Stimulated activated CD4-positive, alpha-beta T cell treated with anti-CD3 and anti-CD28 coated beads, TNF-alpha, amount 100 ng/mL, for 48 hours (primary cell): ENCODE measurements around the gene STXBP6.

ENCODE experiments used
- DNase-seq, 3 donors: peaks; one replicate each; pipeline ENCODE4 v3.0.0-alpha.2; 2020; ENCODE audit warnings: low read depth in 3 of 3

The STXBP6 gene

DNA sequence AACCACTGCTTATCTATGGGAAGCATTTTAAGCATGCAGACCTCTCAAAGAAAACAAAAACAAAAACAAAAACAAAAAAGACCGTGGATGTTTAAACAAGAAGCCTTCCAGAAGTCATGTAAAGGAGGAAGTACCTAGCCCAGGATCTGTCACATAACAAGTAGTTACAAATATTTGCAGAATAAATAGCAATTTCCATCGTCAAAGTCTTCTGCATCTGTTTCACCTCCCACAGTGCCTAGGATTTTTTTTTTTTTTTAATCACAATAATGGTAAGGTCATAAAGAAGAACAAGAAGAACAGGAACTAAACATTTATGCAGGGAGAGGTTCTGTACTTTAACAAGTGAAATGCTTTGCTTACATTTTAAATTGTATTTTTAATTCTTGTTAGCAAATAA, 2.4 kb upstream of the STXBP6 start:
- no peak for DNase-seq

DNA sequence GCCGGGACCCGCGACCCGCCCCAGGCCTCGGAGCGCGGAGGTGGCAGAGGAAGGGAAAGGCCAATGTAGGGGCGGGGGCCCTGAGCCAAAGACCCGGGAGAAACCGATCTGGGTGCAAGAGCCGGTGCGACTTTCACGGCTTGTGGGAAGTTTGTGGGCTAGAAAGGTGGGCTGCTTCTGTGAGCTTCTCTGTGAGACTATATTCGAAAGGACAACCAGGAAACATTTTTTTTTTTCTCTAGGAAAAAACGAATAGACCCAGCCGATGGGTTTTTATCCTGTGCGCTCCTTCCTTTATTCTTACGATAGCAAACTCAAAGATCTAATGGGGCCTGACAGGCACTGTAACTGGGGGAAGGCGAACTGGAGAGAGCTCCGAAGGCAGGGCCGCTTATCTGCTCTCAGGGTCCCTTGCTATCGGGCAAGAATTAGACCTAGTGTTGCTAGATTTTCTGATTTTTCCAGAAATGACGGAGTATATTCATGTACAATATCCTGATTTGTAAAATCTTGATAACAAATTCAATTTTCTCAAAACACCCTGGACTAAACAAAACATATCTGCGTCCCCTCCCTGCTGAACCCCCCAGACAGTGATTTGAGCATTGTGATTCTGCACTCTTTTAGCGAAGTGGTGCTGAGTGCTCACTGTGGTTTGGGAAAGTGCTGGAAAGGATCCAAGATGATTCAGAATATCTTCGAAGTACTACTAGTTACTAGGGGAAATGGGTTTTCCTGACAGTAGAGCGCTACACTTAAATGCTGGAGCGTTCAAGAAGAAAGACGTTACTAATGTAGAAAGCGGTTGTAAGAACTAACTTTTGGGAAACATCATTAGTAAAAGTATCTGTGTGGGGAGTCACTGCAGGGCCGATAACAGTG, 563 bp upstream of the STXBP6 start:
- no peak for DNase-seq

DNA sequence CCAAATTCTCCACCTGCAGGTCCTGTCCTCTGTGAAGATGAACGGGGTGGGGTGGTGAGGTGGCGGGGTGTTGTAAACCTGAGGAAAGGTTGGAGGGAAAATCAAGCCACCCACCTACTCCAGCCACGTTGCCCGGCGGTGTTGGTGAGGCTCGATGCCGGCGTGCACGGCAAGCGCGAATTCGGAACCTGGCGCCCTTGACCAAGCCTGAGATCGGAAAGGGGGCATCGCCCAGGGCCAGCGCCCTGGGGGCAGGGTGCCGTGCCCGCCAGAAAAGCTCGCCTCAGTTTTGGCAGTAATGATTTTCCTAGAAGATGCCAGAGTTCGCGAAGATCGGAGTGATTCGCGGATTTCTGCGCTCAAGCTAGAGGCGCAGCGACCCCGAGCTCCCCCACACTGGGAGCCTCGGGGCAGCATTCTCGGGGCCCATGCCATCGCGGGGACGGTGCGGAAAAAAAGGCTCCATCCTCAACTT, 817 bp downstream of the STXBP6 start:
- DNase-seq: no peak

DNA sequence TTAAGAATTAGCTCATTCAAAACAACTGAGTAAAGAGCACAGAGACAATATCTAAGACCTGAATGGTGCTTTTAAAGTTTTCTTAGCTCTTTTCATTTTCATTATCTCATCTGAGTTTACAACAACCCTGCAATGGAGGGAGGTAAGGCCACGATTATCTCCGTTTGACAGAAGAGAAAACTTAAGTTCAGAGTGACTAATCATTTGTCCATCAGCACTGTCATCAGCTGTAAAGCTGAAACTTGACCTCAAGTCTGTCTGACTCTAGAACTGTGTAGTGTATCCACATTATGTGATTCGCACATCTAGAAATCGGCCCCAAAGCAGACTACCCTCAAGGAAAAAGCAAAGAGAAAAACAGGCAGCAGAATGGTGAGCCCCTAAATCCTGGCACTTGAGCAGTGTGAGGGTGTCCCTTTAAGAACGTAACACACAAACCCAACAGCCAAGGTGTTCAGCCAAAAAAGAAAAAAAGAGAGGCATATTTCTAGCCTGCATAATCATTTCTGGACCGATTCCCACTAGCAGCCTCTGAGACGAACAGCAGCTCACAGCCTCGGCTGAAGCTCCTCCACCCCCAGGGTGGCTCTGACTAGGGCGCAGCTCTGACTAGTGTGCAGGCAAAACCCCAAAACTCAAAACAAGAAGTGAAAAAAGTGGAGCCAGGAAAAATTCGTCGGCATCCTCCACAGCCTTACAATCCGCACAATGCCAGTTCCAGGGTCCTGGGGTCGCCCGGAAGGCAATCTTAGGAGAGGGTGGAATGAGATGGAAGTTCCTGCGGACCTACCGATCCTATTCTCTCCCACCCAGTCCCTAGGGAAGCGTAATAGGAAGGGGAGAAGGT, 1.6 kb downstream of the STXBP6 start:
- DNase-seq: no peak

DNA sequence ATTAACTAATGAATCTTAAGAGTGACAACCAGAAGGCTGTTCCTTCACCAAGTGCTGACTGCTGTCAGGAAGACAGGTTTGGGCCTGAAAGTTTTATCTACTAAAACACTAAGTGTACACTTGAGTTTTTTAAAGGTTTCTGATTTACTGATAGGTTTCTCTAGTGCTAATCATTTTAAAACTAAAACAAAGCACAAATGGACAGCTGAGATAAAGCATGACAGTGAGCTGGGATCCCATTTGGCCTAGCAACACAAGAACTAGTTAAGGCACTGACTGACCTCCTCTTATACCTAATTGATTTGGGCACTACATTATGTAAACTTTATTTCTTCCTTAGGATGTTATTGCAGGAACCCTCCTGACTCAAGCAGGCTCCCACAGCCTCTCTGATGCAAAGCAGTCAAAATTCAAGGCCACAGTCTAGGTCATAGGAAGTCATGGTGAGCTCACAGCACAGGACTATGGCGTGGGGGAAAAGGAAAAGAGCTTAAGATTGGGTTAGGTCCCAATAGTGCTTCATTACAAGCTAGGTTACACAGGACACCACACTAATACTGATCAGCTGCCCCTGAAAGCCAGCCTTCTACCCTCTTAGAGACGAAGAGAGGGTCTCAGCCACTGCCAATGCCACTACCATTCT, 3.5 kb downstream of the STXBP6 start:
- DNase-seq: no peak

DNA sequence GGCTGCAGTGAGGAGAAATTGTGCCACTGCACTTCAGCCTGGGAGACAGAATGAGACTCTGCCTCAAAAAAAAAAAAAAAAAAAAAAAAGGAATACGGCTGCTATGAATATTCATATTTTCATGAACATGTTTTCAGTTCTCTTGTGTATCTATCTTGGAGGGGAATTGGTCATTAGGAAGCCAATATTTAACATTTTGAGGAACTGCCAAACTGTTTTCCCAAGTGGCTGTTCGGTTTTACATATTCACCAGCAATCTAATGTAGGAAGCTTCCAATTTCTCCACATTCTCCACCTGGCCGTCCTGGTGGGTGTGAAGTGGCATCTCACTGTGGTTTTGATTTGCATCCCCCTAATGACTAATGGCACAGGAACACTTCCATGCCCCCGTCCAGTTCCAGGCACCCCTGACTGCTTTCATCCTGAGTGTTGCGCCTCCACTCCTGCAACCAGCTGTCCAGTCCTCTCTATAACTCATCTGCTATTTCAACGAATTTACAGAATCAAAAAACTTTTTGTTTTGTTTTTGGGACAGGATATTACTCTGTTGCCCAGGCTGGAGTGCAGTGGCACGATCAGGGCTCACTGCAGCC, 5.7 kb downstream of the STXBP6 start:
- no peak for DNase-seq

DNA sequence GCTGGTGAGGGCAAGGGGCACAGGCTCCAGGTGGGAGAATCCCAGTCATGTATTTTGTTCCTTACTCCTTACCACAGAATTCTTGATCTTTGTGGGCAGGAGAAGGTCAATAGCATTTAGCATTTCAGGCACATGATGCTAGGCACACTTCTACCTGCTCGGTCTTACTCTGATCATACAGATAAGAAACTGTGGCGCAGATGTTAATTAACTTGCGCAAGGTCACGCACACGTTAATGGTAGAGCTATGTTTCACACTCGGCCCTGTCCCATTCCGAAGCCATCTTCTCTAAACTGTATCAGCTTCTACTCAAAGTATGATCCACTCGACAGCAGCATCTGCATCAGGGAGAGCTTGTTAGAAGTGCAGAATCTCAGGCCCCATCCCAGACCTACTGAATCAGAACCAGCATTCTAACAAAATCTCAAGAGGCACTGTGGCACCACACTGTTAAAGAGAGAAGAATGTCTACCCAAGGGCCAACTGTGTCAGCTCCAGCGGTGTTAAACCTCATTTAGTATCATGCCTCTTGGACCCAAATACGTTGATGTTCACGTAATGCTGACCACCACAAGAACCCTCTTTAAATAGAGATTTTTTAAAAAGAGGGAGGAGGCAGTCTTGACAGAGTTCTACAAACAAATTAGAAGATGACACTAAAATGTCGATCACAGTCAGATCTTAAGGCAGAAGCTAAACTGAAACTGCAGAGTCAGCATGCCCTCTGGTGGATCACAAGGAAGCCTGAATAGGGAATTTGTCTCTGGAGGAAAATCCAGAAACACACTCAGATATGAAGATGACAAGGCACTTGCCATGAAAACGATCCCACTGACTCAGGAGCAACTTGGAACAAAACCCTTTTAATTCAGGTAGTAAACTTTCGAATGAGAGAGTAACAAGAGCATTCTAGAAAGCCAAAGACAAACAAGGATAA, 7.3 kb downstream of the STXBP6 start:
- no peak for DNase-seq

DNA sequence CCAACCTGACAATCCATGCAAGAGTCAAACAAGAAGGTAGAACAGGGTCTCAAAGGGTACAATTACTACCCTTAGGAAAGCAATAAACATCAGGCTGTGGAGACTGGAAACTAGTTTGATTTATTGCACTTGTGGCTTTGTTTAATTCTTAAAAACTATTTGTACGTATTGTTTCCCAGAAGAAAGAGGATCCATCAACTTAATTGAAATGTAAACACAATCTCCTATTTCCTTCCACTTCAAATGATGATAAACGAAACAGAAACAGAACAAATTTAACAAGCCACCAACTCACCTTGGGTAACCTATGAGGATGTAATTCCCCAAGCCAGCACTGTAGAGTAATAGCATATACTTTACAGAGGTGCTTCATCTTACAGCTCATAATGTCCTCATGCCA, 8.0 kb downstream of the STXBP6 start:
- DNase-seq: no peak

DNA sequence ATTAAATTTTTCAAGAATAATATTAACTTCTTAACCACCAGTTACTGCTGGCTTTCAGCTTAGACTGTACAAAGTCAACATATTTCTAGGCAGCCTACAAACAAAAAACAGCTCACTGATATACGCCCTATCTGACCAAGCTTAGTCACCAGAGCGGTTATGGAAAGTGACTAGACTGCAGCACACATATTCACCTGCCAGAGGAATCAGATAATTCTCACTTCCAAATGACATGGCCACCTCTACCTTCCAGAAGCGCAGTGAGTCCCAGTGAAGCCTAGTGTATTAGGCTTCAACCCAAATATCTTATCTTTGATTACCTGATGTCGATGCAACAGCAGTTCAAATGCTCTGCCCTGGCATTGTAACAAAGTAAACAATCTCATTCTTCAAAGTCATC, 8.5 kb downstream of the STXBP6 start:
- no peak for DNase-seq

DNA sequence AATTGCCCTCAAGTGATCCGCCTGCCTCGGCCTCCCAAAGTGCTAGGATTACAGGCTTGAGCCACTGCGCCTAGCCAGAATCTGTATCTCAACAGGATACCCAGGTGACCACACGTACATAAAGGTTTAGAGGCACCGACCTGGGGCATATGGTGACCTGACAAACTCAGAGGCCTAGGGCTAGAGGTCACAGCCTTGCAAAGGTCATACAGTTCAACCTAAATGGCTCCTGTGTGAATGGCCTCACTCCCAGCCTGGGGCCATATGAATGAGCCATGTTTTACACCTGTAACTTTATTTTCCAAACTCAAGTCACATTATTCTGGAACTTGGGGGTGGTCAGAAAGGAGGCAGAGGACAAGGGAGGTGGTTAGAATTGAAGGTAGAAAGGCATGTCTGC, 10.0 kb downstream of the STXBP6 start:
- no peak for DNase-seq

DNA sequence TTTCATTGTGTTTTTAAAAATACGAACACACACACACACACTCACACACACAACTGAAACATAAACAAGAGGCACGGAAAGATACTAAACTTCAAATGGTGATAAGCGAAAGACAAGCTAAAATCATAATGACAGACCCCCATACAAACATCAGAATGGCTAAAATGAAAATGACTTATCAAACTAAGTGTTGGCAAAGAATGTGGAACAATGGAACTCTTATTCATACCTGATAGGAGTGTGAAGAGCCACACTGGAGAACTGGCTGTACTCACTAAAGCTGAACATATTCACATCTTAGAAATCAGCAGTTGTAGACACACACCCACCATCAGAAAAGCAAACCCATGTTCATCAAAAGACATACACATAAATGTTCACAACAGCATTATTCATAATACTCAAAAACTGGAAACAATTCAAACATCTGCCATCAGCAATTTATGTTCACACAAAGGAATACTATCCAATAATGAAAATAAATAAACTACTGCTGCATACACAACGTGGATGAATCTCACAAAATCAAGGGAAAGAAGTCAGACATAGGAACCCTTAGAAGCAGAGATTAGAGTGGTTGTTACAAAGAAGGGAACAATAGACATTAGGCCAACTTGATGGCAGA, 11.8 kb downstream of the STXBP6 start:
- no peak for DNase-seq

DNA sequence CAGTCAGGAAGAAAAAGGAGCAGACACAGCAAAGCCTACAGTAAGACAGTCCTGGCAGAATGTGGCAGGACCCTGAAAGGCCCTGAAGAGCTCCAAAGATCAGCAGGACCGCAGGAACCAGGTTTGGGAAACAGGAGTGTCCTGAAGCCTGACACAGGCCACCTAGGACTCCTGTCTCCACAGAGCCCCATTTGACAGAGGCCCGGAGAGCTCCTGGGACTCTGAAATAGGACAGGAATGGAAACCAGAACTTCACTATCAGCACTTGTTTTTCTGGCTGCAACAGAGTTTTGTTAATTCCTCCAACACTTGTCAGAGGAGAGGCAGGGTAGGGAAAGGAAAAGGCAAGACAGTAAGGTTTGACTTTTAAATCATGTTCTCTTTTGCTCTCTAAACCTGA, 12.9 kb downstream of the STXBP6 start:
- DNase-seq: no peak

DNA sequence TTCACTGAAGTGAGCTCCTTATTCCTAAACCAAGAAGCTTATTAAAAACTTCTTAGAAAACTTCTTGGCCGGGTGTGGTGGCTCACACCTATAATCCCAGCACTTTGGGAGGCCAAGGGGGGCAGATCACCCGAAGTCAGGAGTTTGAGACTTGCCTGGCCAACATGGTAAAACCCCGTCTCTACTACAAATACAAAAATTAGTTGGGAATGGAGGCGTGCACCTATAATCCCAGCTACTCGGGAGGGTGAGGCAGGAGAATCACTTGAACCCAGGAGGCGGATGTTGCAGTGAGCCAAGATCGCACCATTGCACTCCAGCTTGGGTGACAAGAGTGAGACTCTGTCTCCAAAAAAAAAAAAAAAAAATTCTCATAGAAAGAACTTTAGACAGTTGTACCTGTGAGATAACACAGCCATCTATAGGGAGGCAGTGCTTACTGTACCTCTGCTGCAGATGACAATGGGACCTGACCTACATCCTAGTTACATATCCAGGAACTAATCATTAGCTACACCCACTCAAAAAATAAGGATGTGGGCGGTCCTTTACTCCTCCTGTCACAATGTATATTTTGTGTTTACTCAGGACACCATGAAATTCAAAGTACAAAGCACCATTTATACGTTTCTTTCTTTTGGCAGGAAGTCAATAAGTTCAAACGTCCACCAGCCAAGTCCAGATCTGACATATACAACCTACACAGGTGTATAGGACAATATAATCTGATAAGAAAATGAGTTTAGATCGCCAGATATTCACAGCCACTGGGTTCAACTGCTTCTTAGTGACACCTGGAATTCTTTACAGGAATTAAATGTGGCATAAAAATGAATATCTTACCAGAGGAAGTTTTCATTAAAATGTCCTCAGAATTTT, 14.9 kb downstream of the STXBP6 start:
- DNase-seq: no peak

DNA sequence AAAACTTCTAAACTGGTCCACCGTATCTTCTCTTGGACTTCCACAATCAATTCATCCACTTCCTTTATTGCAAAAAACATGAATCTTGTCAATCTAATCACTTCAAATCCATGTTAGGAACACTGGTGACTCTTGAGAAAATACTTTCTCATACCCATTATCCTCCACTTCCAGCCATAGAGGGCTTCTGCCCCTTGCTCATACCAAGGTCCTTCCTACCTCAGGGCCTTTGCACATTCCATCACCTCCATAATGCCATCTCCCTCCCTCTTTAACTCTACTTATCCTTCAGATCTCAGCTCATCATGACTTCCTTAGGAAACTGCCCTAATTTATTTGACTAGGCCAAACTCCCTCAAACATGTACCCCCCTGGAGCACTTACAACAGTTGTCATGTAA, 16.6 kb downstream of the STXBP6 start:
- DNase-seq: no peak

DNA sequence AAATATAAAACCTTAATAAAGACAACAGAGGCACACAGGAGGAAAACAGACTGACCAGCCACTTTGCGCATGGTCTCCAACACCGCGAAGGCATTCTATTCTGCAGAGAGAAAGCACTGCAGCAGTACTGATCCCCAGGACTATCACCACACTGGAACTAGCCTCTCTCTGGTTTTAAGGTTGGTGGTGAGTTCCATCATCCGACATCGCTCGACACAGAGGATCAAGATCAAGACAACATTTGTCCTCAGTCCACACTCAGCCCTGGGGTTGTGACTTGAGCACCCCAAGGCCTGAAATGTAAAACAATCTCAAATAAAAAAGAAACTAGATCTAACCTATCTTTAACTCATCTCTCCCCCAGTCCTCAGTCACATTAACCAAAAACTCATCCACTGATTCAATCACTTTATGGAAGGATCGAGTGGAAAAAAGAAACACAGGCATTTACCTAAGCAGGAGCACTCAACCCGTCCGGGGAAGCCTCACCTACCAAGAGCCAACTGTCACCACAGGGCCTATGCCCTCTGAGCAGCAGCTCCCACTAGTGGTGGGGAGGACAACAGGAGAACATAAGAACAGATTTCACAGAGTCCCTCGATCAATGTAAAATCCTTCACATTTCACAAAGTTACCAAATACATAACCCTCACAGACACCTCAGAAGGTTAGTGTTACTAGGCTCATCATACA, 17.7 kb downstream of the STXBP6 start:
- no peak for DNase-seq

DNA sequence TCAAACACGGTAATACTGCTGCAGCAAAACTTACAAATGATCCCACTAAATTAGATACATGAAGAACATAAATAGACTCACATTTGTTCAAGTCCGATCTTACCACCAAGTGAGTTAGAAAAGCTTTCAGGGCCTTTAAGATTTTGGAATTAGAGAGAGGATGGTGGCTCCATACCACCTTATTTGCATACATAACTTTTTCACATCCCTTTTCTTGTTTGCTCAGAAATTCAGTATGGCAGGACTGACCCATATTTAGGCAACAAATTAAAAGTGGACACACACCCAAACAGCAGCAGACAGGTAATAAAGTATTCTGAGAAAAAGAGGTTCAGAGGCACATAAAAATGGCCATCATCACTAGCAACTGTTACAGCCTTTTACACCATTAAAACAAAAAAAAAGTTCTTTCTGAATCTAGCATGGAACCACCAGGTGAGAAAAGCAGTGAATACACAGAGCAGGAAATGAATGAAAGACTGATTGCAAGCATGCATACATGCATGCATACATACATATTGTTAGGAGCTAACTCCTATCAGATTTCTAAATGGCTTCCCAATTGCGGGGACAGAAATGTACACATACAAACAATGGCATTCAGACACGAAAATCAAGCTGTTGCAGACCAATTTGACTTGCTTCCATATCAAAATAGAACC, 23.3 kb downstream of the STXBP6 start:
- DNase-seq: no peak

DNA sequence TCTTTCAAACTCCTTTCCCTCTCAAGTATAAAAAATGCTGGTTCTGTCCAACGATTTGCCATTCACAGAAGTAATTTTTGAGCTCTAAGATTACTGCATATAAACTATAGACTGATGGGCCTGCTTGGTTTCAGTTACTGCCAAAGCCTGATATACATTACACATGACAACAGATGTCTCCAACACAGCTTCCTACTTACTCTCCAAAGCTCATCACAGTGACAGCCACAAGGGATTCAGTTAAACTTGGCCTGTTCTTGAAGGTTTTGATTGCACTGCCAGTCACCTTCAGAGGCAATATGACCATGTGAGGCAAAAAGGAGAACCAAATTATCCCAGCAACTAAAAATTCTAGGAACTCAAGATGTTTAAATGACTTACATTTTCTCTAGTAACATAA, 30.1 kb downstream of the STXBP6 start:
- no peak for DNase-seq

DNA sequence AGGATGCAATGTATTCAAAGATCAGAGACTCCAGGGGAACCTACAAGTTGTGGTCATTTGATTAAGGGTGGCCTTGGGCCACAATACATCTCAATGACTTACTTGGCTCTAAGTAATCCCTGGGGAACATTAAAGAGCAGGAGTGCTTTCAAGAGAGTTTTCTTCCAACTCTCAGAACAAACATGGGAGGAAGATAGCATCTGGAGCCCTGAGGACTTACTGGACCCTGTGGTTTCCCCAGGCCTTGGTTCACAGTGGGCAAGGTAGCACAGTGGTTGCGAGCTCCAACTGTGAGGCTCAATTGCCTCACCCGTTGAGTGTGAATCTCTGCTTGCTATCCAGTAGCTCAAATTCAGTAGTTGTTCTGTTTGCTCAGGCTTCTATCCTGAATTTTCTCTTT, 32.4 kb downstream of the STXBP6 start:
- no peak for DNase-seq
